ENCODE results near the gene SLC12A7. TPM values are rescaled to one million over a fixed set of nuclear protein-coding genes. Genes with fewer than 3 reads are reported as not detected.
A peak's percentile ranks its signal among the peaks of the same experiment; 100 is the strongest.

SLC12A7 gene
- total RNA-seq, 6 experiments from 2014 or later = 38.9 to 65.2 (median 53.3) TPM

- Histone ChIP-seq H3K9me3 (no peaks in the 10 kb centered on the region), H3K27me3 (no peaks in the 10 kb centered on the region), H3K4me3 (no peak overlapping the region), H3K4me1 (no peaks in the 10 kb centered on the region), H3K36me3 (no peaks in the 10 kb centered on the region), H3K27ac (no peak overlapping the region)
- TF ChIP-seq, protein P1, sequence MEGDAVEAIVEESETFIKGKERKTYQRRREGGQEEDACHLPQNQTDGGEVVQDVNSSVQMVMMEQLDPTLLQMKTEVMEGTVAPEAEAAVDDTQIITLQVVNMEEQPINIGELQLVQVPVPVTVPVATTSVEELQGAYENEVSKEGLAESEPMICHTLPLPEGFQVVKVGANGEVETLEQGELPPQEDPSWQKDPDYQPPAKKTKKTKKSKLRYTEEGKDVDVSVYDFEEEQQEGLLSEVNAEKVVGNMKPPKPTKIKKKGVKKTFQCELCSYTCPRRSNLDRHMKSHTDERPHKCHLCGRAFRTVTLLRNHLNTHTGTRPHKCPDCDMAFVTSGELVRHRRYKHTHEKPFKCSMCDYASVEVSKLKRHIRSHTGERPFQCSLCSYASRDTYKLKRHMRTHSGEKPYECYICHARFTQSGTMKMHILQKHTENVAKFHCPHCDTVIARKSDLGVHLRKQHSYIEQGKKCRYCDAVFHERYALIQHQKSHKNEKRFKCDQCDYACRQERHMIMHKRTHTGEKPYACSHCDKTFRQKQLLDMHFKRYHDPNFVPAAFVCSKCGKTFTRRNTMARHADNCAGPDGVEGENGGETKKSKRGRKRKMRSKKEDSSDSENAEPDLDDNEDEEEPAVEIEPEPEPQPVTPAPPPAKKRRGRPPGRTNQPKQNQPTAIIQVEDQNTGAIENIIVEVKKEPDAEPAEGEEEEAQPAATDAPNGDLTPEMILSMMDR (IDR thresholded peaks at IDR 0.05) = no peak
- TF ChIP-seq POLR2A (IDR thresholded peaks at IDR 0.05) = no peak
- DNase-seq (no peak), ATAC-seq (no peak)
- intact Hi-C loops (cut with DNase I) = no loop called here
- 80% methylated on average over 7 of the region's 7 CpGs for WGBS (ENCODE audit: insufficient coverage, low coverage, low lambda C conversion rate, missing lambda C conversion rate)
Observed at GRCh38 chr5:1043327-1043726, 68.5 kb downstream of the SLC12A7 start.

DNA sequence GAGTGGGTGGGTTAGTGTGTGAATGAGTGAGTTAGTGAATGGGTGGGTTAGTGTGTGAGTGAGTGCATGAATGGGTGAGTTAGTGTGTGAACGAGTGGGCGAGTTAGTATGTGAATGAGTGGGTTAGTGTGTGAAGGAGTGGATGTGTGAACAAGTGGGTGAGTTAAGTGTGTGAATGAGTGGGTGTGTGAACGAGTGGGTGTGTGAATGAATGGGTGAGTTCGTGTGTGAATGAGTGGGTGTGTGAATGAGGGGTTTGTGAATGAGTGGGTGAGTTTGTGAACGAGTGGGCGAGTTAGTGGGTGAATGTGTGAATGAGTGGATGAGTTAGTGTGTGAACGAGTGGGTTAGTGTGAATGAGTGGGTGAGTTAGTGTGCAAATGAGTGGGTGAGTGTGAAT, 69.2 kb downstream of the SLC12A7 start:
- H3K9me3 ChIP-seq = no peaks in the 10 kb centered on the region
- no peak overlapping the region for H3K27ac ChIP-seq
- intact Hi-C loops (cut with DNase I) = no loop called here

DNA sequence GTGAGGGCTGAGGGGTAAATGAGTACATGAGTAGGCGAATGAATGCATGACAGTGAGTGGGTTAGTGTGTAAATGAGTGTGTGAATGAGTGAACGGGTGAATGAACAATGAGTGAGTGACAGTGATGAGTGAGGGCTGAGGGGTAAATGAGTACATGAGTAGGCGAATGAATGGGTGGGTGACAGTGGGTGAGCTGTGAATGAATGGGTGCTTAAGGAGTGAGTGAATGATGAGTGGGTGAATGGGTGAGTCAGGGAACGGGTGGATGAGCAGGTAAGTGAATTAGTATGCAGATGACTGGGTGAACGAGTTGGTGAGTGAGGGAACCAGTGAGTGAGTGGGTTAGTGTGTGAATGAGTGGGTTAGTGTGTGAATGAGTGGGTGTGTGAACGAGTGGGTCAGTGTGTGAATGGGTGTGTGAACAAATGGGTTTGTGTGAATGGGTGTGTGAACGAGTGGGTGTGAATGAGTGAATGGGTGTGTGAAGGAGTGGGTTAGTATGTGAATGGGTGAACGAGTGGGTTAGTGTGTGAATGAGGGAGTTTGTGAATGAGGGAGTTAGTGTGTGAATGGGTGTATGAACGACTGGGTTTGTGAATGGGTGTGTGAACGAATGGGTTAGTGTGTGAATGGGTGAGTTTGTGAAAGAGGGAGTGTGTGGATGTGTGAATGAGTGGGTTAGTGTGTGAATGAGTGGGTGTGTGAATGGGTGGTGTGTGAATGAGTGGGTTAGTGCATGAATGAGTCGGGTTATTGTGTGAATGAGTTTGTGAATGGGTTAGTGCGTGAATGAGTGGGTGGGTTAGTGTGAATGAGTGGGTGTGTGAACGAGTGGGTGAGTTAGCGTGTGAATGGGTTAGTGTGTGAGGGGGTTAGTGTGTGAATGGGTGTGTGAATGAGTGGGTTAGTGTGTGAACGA, 70.4 kb downstream of the SLC12A7 start:
- no peaks in the 10 kb centered on the region for H3K9me3 ChIP-seq
- H3K27me3 ChIP-seq = no peaks in the 10 kb centered on the region
- no peak for TF ChIP-seq POLR2A (IDR thresholded peaks at IDR 0.05)
- TF ChIP-seq, protein P1 (IDR thresholded peaks at IDR 0.05) = no peak
- no peak overlapping the region for H3K27ac ChIP-seq
- WGBS (ENCODE audit: insufficient coverage, low coverage, low lambda C conversion rate, missing lambda C conversion rate) = 77% methylated on average over 15 of the region's 15 CpGs
- no peaks in the 10 kb centered on the region for H3K4me1 ChIP-seq
- ATAC-seq (no peak), DNase-seq (no peak)
- no peaks in the 10 kb centered on the region for H3K36me3 ChIP-seq
- H3K4me3 ChIP-seq = no peak overlapping the region
- intact Hi-C loops (cut with DNase I) = no loop called here

More for the DNA sequence above, 69.2 kb downstream of the SLC12A7 start:
- no peaks in the 10 kb centered on the region for H3K4me1 ChIP-seq
- no peaks in the 10 kb centered on the region for H3K36me3 ChIP-seq
- WGBS (ENCODE audit: insufficient coverage, low coverage, low lambda C conversion rate, missing lambda C conversion rate) = 70% methylated on average over 7 of the region's 7 CpGs
- no peaks in the 10 kb centered on the region for H3K27me3 ChIP-seq
- no peak for ATAC-seq
- TF ChIP-seq POLR2A (IDR thresholded peaks at IDR 0.05) = no peak
- TF ChIP-seq, protein P1 (IDR thresholded peaks at IDR 0.05) = no peak
- no peak for DNase-seq
- no peak overlapping the region for H3K4me3 ChIP-seq

DNA sequence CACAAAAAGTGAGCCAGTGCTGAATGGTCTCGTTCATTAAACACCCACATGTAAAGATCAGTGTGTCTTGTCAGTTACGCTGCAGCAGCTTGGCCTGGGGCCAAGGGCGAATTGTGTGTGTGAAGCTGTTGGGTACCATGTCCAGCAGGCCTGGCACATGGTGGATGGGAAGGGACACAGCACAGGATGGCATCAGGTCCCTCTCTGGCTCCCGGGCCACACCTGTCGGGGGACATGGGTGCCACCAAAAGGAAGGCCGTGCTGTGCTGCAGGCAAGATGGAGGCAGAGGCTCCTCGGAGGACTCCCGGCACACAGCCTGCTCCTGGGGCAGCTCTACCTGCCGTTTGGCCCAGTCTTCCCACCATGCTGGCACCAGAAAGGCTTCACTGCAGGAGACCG, 71.3 kb downstream of the SLC12A7 start:
- Histone ChIP-seq H3K4me1 (no peaks in the 10 kb centered on the region), H3K27ac (no peak overlapping the region), H3K4me3 (no peak overlapping the region), H3K36me3 (no peaks in the 10 kb centered on the region), H3K27me3 (no peaks in the 10 kb centered on the region), H3K9me3 (no peaks in the 10 kb centered on the region)
- DNase-seq (peak in 2 of 3 donors; percentile 15 to 35), ATAC-seq (no peak)
- intact Hi-C loops (cut with DNase I) = no loop called here
- 86% methylated on average over 7 of the region's 10 CpGs for WGBS (ENCODE audit: insufficient coverage, low coverage, low lambda C conversion rate, missing lambda C conversion rate)
- no peak for TF ChIP-seq POLR2A (IDR thresholded peaks at IDR 0.05)
- TF ChIP-seq, protein P1 (IDR thresholded peaks at IDR 0.05) = no peak

Data from right lobe of liver (tissue), 6 donors.